NCI-H524 treated with DMSO at 0.1 percent for 48 hours (cell line): ENCODE results near the gene RASL10B.
"Not testable (repeated sequence)": the region's sequence is repeated elsewhere in the genome, so short reads cannot be mapped to it uniquely, and the experiment has no call there.

Source experiments
- DNase-seq: peaks from one replicate; lab custom pipeline; 2025; lab: John Stamatoyannopoulos, UW

RASL10B gene

GRCh38 chr17:35731239-35731916 lies at the start of gene RASL10B:
TSS of gene RASL10B (plus strand) at chr17:35731639. CDS start at chr17:35735185, 3,546 bp downstream.
- DNase-seq, result no peak

DNA sequence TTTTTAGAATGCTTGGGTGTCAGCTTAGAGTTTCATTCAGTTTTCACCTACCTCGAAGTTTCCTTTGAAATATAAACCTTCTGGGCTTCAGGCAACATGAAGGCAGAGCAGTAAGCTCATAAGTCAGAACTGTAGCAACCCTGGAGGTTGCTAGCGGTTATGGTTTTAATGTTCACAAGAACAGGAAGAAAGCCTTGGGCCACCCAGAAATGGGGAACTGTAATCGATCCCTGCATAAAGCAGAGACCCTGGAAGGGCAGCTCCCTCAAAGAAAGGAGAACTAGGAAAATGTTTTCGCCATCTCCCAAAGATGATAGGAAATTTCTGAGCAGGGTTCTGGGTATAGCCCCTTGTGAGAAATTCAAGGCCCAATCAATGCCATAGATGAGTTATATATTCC lies 47.8 kb upstream of the RASL10B start:
- DNase-seq, result no peak

- DNase-seq, result no peak
Observed at GRCh38 chr17:35684055-35684802, 47.2 kb upstream of the RASL10B start.

GRCh38 chr17:35692512-35693210 lies 38.8 kb upstream of the RASL10B start:
- no peak for DNase-seq

DNA sequence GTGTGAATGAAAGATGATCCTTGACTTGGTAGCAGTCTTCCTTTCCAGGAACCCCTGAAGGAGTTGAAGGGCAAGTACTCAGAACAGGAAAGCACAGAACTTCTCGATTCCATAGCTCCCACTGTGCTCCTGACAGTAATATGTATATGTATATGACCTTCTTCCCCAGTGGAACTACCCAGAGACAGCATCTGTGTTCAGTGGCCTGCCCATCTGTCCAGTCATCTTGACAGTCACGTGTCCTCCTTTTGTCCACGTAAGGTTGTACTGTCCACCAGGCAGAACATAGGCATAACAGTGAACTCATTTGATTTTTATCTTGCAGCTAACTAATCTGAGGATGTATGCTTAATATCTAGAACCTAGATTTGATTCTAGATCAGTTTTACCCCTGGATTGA lies 37.8 kb upstream of the RASL10B start:
- no peak for DNase-seq

GRCh38 chr17:35694906-35695305 lies 36.5 kb upstream of the RASL10B start:
- DNase-seq, result no peak

DNA sequence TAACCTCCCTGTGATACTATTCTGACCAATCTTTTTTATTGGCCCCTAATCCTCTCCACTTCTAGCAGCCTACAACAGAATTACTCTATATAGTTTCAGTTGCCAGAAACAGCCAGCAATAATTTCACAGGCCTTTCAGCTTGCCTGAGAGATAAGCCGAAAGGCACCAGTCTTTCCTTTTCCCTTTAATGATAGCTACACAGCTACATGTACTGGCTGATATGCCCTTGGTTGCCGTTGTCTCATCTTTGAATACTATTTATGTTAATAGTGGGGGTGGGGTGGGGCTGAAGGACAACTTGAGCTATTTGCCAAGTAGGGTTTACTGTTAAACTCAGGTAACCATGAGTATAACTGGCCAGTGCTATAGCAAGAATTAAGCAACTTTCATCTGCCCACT lies 35.8 kb upstream of the RASL10B start:
- no peak for DNase-seq

DNA sequence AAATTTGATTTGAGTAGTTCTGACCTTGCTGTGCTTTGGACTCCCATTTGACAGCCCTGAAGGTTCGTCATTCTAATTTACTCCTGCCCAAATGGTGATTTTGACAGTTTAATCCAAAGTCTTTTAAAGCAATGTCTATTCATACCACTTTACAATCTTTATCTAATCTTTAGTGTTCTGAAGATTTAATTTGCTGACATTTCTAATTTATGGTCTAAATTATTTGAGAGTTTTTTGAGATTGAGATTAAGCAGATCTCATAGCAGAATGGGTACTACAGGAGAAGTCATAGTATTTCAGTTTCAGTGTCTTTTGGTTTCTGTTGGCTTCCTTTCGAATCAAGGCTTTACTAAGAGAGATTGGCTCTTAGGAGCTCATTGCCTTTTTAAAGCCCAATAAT lies 32.6 kb upstream of the RASL10B start:
- no peak for DNase-seq

DNA sequence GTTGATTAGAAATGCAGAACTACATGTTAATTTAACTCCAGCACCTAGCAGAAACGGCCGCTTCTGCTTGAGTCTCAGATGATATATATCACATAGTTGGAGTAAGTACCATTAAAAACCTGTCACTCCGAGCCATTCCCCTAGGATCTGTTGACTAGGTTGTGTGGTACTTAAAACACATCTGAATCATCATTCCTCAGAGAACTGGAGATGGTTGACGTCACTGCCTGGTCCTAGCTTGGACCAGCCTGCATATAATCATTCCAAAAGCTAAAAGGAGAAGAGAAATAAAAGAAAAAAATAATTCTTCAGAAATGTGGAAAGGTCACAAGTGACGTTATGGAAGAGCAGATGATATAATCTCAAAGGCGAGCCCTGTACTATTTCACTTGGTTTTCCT lies 31.3 kb upstream of the RASL10B start:
- no peak for DNase-seq

DNA sequence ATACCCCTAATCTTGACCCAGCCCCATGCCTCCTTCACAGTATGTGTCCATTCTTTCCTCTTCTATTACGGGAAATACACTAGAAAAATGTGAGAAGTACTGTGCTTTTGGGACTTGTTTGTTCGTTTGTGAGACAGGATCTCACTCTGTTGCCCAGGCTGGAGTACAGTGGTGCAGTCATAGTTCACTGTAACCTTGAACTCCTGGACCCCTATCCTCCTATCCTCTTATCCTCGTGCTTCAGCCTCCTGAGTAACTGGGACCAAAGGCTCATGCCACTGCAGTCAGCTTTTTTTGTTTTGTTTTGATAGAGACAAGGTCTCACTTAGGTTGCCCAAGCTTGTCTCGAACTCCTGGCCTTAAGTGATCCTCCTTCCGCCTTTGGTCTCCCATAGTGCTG lies 29.9 kb upstream of the RASL10B start:
- DNase-seq, result no peak

- DNase-seq, result not testable (repeated sequence)
Observed at GRCh38 chr17:35703308-35703707, 28.1 kb upstream of the RASL10B start.

DNA sequence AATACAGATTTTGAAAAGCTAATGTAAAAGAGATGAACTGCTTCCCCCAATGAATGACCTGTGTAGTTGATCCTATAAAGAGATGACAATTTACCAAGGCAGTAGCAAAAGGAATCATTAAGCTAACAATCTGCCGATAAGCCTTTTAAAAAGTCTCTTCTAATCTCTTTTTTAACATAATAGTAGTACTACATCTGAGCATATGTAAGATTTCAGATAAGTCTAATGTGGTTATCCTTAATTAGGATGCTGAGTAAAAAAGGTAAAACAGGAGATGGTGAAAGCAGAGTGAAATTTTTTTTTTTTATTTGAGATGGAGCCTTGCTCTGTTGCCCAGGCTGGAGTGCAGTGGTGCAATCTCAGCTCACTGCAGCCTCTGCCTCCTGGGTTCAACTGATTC lies 26.2 kb upstream of the RASL10B start:
- no peak for DNase-seq

DNA sequence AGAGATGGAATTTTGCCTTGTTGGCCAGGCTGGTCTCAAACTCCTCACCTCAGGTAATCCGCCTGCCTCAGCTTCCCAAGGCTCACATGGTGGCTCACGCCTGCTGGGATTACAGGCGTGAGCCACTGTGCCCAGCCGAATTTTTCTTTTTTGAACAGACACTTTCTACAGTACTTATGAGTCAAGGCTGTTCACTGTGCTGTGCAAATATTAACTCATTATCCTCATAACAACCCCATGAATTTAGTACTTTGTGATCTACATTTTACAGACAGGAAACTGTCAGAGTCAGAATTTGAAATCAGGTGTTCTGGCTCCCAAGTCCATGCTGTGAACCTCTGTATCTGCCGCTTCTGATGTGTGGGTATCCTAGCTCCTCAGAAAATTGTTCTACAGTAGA lies 25.7 kb upstream of the RASL10B start:
- no peak for DNase-seq

GRCh38 chr17:35708149-35708548 lies 23.3 kb upstream of the RASL10B start:
- DNase-seq, result no peak

DNA sequence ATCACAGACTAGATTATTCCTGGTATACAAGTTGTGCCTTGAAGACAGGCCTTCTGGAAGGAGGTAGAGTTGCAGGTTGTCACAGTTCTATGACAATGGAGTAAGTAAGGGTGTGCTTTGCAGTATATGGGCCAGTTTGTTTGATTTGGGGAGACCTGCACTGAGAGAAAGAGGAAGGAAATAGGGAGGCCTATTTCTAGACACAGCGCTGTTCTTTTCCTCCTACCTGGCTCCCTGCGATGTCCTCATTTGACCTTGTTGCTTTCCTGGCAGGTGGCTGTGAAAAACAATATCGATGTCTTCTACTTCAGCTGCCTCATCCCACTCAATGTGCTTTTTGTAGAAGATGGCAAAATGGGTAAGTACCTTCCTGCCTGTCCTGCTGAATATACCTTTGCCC lies 22.5 kb upstream of the RASL10B start:
- no peak for DNase-seq

GRCh38 chr17:35709874-35710273 lies 21.6 kb upstream of the RASL10B start:
- no peak for DNase-seq

- no peak for DNase-seq
Observed at GRCh38 chr17:35710950-35711349, 20.5 kb upstream of the RASL10B start.

DNA sequence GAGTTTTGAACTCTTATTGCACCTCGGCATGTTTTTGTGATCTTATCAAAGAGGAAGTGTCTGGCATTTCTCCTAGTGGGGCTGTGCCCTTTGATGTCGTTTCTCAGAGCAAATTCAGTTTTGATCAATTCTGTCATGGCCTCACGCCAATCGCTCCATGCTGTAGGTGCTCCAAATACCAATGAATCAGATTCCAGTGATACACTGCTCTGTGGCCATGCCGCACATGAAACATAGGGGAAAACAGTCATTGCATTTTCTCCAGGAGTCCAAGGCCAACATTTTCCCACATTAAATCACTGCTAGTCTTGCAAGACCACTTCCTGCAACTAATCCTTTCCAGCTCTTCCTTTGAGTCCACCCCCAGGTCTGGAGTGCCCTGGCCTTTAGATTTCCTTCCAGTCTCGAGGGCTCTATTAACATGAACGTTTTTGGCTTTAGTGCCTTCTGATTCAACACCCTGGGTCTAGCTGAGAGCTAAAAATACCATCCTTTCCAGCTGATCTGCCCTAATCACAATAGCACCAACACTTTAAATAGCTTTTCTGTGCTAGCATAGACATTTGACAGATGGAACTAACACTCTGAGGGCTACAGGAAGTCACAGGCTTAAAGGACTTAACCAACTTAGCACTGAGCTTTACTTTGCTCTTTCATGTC lies 18.2 kb upstream of the RASL10B start:
- DNase-seq, result no peak

DNA sequence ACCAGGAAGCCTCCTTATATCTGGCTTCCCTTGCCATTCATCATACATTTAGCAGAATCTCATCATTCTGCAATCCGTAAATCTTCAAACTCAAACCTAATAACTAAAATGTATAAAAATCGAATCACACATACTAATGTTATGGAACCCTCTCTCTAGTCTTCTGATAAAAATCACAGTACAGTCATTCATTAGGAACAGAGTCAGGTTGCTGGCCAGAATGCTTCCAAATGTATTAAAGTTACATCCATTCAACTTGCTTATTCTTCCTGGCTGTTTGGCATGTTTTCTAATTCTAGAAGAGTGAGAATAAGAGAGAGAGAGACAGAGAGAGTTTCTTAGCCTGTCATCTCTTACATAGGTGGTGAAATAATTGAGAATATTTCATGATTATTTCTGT lies 16.5 kb upstream of the RASL10B start:
- DNase-seq, result no peak

DNA sequence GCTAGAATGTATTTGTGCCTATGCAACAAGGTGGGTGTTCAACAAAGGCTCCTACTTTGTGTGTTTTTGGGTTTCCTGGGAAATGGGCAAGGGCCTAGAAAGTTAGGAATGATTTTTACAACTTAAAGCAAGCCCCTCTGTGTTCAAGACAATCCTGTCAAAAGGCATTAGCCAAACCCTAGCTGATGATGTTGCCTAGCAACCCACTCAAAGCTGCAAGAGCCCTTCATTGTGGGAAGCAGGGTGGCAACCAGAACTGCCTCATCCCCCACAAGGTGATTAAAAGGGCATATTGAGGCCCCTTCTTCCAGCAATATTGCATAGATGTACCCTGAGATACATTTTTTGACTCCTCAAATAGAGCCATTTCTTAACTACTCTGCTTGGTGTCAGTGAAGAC lies 16.0 kb upstream of the RASL10B start:
- no peak for DNase-seq

GRCh38 chr17:35716173-35716572 lies 15.3 kb upstream of the RASL10B start:
- DNase-seq, result no peak

GRCh38 chr17:35716897-35717465 lies 14.5 kb upstream of the RASL10B start:
- DNase-seq, result no peak
